Measurements from ENCODE around the gene LRMDA. TPM values are rescaled to one million over a fixed set of nuclear protein-coding genes. Genes with fewer than 3 reads are reported as not detected.
A peak's percentile ranks its signal among the peaks of the same experiment; 100 is the strongest.

The LRMDA gene
- total and polyA plus RNA-seq, 2 donors from 2014 or later, result 23.2 to 48.6 TPM

DNA sequence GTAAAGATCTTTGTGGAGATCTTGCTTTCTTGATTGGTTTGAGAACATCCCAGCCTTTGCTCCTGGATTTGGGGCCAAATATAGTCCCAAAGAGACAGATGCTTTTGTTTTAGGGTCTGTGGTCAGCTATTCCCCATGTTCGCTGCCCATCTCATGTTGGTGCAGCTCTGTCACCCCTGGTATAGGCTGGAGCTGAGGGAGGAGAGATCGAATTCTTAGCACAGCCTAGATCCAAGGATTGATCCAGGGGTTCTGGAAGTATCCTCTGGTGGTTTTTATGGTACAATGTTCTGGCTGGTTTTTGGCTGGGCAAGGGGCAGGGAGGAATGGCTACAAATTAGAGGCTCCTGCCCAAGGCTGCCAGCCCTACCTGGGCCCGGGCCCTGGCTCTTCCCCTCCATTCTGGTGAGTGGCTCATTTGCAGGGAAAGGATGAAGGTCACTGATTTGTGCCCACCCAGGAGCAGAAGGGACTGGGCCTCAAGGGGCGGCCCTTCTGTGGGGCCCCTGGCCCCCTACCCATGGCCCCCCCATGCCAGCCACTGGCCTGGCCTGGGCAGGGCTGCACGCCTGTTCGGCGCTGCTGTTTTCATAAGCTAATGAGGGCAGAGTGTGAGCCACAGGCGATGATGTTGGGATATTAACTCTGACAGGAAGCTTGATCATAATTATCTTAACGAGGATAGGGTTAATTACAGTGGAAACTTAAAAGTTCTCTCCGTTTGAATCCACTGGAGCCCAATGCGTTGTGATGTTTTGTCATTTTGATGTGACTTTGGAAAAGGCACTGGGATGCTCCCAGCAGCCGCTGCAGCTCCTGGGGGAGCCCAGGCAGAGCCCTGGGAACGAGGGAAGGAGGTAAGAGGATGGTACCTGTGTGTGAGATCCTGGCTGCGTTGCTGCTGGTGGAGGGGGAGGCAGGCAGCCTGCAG lies 600.6 kb downstream of the LRMDA start:
- FAIRE-seq (no peak), DNase-seq (no peak)
- Histone ChIP-seq H3K9ac (ENCODE audit: low read length in 3 of 3) (no peak overlapping the region), H3K27ac (ENCODE audit: low read depth in 2 of 2, low read length in 2 of 2) (no peak overlapping the region), H3K9me3 (ENCODE audit: control insufficient read depth in 2 of 3, insufficient read depth in 1 of 3, low read length in 3 of 3) (no peaks in the 10 kb centered on the region), H3K27me3 (ENCODE audit: control insufficient read depth, insufficient read depth, low read length) (no peaks in the 10 kb centered on the region), H3K4me1 (ENCODE audit: control insufficient read depth in 2 of 3, insufficient read depth in 2 of 3, low read depth in 1 of 3, low read length in 3 of 3) (peaks cover 15 to 20% (median 18%) of the 10 kb centered on the region in 3 donors), H3K4me3 (ENCODE audit: low read length in 3 of 3) (no peak overlapping the region), H3K36me3 (ENCODE audit: control insufficient read depth in 2 of 3, insufficient read depth in 3 of 3, low read length in 3 of 3) (no peaks in the 10 kb centered on the region)
- intact Hi-C loops (cut with DNase I), result no loop called here
- TF ChIP-seq, protein P1, sequence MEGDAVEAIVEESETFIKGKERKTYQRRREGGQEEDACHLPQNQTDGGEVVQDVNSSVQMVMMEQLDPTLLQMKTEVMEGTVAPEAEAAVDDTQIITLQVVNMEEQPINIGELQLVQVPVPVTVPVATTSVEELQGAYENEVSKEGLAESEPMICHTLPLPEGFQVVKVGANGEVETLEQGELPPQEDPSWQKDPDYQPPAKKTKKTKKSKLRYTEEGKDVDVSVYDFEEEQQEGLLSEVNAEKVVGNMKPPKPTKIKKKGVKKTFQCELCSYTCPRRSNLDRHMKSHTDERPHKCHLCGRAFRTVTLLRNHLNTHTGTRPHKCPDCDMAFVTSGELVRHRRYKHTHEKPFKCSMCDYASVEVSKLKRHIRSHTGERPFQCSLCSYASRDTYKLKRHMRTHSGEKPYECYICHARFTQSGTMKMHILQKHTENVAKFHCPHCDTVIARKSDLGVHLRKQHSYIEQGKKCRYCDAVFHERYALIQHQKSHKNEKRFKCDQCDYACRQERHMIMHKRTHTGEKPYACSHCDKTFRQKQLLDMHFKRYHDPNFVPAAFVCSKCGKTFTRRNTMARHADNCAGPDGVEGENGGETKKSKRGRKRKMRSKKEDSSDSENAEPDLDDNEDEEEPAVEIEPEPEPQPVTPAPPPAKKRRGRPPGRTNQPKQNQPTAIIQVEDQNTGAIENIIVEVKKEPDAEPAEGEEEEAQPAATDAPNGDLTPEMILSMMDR (IDR thresholded peaks at IDR 0.05; ENCODE audit: borderline replicate concordance, extremely low read depth, insufficient read depth), result no peak

DNA sequence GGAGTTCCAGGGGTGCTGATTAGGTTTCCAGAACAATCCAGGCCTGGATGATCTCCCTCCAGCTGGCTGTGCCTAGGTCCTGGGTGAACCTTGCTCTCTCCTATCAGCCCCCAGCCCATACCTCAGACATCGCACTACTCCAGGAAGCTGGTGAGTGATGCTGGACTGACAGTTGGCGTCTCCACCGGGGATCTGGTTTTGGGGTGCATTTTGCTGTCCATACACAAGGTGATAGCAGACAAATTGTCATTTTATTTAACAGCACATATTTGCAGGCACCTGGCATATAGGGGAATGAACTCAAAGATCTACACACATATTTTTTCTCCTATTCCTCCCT lies 601.2 kb downstream of the LRMDA start:
- intact Hi-C loops (cut with DNase I), result no loop called here
- TF ChIP-seq, protein P1 (IDR thresholded peaks at IDR 0.05; ENCODE audit: borderline replicate concordance, extremely low read depth, insufficient read depth), result no peak
- H3K27ac ChIP-seq (ENCODE audit: low read depth in 2 of 2, low read length in 2 of 2), result no peak overlapping the region

DNA sequence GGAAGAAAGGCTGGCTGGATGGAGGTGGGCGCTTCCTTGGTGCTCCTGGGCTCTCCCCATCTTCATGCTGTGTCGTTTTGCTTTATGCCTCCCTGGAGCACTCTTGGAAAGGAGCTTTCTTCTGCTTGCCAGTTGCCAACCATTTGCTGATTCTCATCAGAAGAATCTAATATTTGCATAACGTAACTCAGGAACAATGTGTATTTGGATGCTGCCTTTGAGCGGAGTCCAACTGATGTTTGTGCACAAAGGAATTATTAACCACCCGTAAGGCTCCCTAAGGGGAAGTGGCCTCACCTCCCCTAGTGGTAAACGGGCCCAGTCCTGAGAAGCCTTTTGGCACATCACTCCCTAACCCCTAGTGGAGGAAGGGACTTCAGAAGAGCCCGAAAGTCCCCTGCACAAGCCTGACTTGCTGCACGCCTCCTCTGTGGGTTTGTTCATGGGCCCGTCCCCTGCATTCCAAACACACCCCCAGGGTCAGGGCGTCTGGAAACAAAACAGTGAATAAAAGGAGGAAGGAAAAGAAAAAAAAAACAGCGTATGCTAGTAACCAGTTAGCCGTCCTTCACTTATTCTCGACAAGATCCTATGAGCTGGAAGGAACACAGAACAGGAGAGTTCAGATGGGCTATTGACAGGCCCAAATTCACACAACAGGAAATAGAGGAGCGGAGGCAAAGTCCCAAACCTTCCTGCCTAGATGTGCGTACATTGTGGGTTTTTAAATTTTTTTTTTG lies 602.2 kb downstream of the LRMDA start:
- Histone ChIP-seq H3K4me3 (ENCODE audit: low read length in 3 of 3) (peak overlapping the region in 2 of 3 donors; percentile 21 to 42), H3K4me1 (ENCODE audit: control insufficient read depth in 2 of 3, insufficient read depth in 2 of 3, low read depth in 1 of 3, low read length in 3 of 3) (peaks cover 15 to 23% (median 20%) of the 10 kb centered on the region in 3 donors), H3K9me3 (ENCODE audit: control insufficient read depth in 2 of 3, insufficient read depth in 1 of 3, low read length in 3 of 3) (peaks cover 2 to 3% (median 2%) of the 10 kb centered on the region in 3 donors), H3K27me3 (ENCODE audit: control insufficient read depth, insufficient read depth, low read length) (no peaks in the 10 kb centered on the region), H3K9ac (ENCODE audit: low read length in 3 of 3) (no peak overlapping the region), H3K36me3 (ENCODE audit: control insufficient read depth in 2 of 3, insufficient read depth in 3 of 3, low read length in 3 of 3) (no peaks in the 10 kb centered on the region), H3K27ac (ENCODE audit: low read depth in 2 of 2, low read length in 2 of 2) (peak overlapping the region; percentile 23 to 57)
- DNase-seq, result peak in 4 of 5 donors; percentile 47 to 76 (median 54)
- TF ChIP-seq, protein P1 (IDR thresholded peaks at IDR 0.05; ENCODE audit: borderline replicate concordance, extremely low read depth, insufficient read depth), result peak; percentile 20
- intact Hi-C loops (cut with DNase I), result no loop called here
- no peak for FAIRE-seq

More for the DNA sequence above, 601.2 kb downstream of the LRMDA start:
- FAIRE-seq, result no peak
- Histone ChIP-seq H3K9ac (ENCODE audit: low read length in 3 of 3) (no peak overlapping the region), H3K27me3 (ENCODE audit: control insufficient read depth, insufficient read depth, low read length) (no peaks in the 10 kb centered on the region), H3K9me3 (ENCODE audit: control insufficient read depth in 2 of 3, insufficient read depth in 1 of 3, low read length in 3 of 3) (no peaks in the 10 kb centered on the region), H3K4me3 (ENCODE audit: low read length in 3 of 3) (no peak overlapping the region), H3K36me3 (ENCODE audit: control insufficient read depth in 2 of 3, insufficient read depth in 3 of 3, low read length in 3 of 3) (no peaks in the 10 kb centered on the region), H3K4me1 (ENCODE audit: control insufficient read depth in 2 of 3, insufficient read depth in 2 of 3, low read depth in 1 of 3, low read length in 3 of 3) (peaks cover 15 to 20% (median 20%) of the 10 kb centered on the region in 3 donors)
- no peak for DNase-seq
